Omental fat pad (tissue), 4 donors: Measurements from ENCODE around the gene SLC2A11. TPM values are rescaled to one million over a fixed set of nuclear protein-coding genes. Genes with fewer than 3 reads are reported as not detected.

Experiments used
- ATAC-seq: fragments of 150-250 bp; one replicate; pipeline ENCODE4 v1.9.1; 2016; ENCODE audit warnings: mild to moderate bottlenecking, moderate library complexity; ENCODE audit not compliant: low FRiP score
- DNase-seq: peaks from one replicate; pipeline ENCODE4 v3.0.0-alpha.2; 2019; ENCODE audit warnings: low spot score
- total RNA-seq, 4 donors: library from RNA; depleted of rRNA; stranded (reverse); fragments of >200 nt; gene quantifications; one replicate each; pipeline ENCODE4 v1.1.0, GENCODE V29; 2016
- TF ChIP-seq, protein P1 (sequence below), 3 donors: fragments of 450-650 bp; IDR thresholded peaks; one replicate each; pipeline ENCODE4 v1.5.1; 2016 to 2017; ENCODE audit warnings: antibody characterized with exemption in 3 of 3, mild to moderate bottlenecking in 3 of 3, moderate library complexity in 2 of 3

SLC2A11 gene
- total RNA-seq, 4 donors from 2014 or later: 3.1 to 9.2 (median 7.5) TPM

DNA sequence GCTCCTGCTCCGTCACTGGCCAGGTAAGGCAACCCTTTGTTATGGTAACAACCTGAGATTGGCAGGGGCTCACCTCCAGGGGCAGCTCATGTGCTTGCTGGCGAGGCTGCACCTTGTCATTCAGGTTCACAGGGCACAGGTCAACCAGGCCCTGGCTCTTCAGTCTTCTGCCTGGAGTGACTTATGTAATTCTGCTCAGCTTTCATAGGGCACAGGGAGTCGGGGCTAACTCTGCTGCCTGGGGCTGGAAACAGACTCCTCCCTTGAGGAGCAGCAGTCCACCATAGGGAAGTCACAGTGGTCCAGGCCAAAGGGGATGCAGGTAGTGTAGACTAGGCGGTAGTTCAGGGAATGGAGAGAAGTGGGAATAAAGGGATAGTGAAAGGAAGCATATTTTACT is 35.0 kb downstream of the SLC2A11 start:
- ATAC-seq (no peak), DNase-seq (no peak)
- TF ChIP-seq, protein P1, sequence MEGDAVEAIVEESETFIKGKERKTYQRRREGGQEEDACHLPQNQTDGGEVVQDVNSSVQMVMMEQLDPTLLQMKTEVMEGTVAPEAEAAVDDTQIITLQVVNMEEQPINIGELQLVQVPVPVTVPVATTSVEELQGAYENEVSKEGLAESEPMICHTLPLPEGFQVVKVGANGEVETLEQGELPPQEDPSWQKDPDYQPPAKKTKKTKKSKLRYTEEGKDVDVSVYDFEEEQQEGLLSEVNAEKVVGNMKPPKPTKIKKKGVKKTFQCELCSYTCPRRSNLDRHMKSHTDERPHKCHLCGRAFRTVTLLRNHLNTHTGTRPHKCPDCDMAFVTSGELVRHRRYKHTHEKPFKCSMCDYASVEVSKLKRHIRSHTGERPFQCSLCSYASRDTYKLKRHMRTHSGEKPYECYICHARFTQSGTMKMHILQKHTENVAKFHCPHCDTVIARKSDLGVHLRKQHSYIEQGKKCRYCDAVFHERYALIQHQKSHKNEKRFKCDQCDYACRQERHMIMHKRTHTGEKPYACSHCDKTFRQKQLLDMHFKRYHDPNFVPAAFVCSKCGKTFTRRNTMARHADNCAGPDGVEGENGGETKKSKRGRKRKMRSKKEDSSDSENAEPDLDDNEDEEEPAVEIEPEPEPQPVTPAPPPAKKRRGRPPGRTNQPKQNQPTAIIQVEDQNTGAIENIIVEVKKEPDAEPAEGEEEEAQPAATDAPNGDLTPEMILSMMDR (IDR thresholded peaks at IDR 0.05): no peak

GRCh38 chr22:23893121-23893944 is 35.7 kb downstream of the SLC2A11 start:
- TF ChIP-seq, protein P1 (IDR thresholded peaks at IDR 0.05): no peak
- DNase-seq (no peak), ATAC-seq (peak; percentile 0)

DNA sequence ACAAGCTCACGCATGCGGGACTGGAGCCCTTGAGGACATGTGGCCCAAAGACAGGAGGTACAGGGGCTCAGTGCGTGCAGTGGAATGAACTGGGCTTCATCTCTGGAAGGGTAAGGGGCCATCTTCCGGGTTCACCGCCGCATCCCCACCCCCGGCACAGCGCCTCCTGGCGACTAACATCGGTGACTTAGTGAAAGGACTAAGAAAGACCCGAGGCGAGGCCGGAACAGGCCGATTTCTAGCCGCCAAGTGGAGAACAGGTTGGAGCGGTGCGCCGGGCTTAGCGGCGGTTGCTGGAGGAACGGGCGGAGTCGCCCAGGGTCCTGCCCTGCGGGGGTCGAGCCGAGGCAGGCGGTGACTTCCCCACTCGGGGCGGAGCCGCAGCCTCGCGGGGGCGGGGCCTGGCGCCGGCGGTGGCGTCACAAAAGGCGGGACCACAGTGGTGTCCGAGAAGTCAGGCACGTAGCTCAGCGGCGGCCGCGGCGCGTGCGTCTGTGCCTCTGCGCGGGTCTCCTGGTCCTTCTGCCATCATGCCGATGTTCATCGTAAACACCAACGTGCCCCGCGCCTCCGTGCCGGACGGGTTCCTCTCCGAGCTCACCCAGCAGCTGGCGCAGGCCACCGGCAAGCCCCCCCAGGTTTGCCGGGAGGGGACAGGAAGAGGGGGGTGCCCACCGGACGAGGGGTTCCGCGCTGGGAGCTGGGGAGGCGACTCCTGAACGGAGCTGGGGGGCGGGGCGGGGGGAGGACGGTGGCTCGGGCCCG is 36.5 kb downstream of the SLC2A11 start, which contains the start of gene MIF:
TSS of gene MIF (plus strand) at position 439 of the 765 bp plus-strand sequence. CDS start at position 531, 92 bp downstream.
- TF ChIP-seq, protein P1 (IDR thresholded peaks at IDR 0.05): peak in 1 of 3 donors; percentile 57
- ATAC-seq: peak; percentile 91
- peak; percentile 87 for DNase-seq

DNA sequence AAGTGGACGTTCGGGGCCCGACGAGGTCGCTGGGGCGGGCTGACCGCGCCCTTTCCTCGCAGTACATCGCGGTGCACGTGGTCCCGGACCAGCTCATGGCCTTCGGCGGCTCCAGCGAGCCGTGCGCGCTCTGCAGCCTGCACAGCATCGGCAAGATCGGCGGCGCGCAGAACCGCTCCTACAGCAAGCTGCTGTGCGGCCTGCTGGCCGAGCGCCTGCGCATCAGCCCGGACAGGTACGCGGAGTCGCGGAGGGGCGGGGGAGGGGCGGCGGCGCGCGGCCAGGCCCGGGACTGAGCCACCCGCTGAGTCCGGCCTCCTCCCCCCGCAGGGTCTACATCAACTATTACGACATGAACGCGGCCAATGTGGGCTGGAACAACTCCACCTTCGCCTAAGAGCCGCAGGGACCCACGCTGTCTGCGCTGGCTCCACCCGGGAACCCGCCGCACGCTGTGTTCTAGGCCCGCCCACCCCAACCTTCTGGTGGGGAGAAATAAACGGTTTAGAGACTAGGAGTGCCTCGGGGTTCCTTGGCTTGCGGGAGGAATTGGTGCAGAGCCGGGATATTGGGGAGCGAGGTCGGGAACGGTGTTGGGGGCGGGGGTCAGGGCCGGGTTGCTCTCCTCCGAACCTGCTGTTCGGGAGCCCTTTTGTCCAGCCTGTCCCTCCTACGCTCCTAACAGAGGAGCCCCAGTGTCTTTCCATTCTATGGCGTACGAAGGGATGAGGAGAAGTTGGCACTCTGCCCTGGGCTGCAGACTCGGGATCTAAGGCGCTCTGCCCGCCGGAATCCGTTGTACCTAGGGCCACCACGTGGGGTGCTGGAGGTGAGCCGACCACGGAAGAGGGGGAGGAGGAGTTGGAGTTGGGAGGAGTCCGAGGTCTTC is 37.3 kb downstream of the SLC2A11 start:
- ATAC-seq: peak; percentile 59
- TF ChIP-seq, protein P1 (IDR thresholded peaks at IDR 0.05): no peak
- peak; percentile 48 for DNase-seq

GRCh38 chr22:23895599-23896144 is 38.0 kb downstream of the SLC2A11 start:
- DNase-seq (no peak), ATAC-seq (no peak)
- TF ChIP-seq, protein P1 (IDR thresholded peaks at IDR 0.05): no peak

- ATAC-seq (no peak), DNase-seq (no peak)
- TF ChIP-seq, protein P1 (IDR thresholded peaks at IDR 0.05): no peak
Measured at GRCh38 chr22:23896166-23896522, 38.5 kb downstream of the SLC2A11 start.
